OCI-LY1 (cell line): Measurements from ENCODE around the gene DDX10.

Source experiments
- H2AFZ ChIP-seq: fragments of 200-600 bp; sonication (generic), shearing (Covaris generic); 2 replicates; pipeline ENCODE4 v1.6.0; 2014; ENCODE audit warnings: antibody characterized with exemption, mild to moderate bottlenecking, low read length
- H3F3A ChIP-seq: fragments of 200-600 bp; sonication (generic), shearing (Covaris generic); 2 replicates; pipeline ENCODE4 v1.6.0; 2014; ENCODE audit warnings: mild to moderate bottlenecking, antibody characterized with exemption, low read length, moderate library complexity; ENCODE audit not compliant: insufficient read depth
- H3K27ac ChIP-seq: fragments of 200-600 bp; sonication (generic); 2 replicates; pipeline ENCODE4 v1.5.1; 2014; ENCODE audit warnings: low read length, mixed run types, mild to moderate bottlenecking, low read depth; ENCODE audit not compliant: poor library complexity, severe bottlenecking
- H3K27me3 ChIP-seq: fragments of 200-600 bp; sonication (generic); 2 replicates; pipeline ENCODE4 v1.6.0; 2014; ENCODE audit warnings: antibody characterized with exemption, mild to moderate bottlenecking, low read length, moderate library complexity; ENCODE audit not compliant: insufficient read depth
- H3K36me3 ChIP-seq: fragments of 200-600 bp; sonication (generic); 2 replicates; pipeline ENCODE4 v1.6.1; 2014; ENCODE audit warnings: mild to moderate bottlenecking, antibody characterized with exemption, low read length, moderate library complexity, mixed read lengths; ENCODE audit not compliant: insufficient read depth
- H3K4me1 ChIP-seq: fragments of 200-600 bp; sonication (generic); 2 replicates; pipeline ENCODE4 v1.5.1; 2014; ENCODE audit warnings: mild to moderate bottlenecking, low read length, moderate library complexity; ENCODE audit not compliant: insufficient read depth, severe bottlenecking
- H3K4me2 ChIP-seq: fragments of 200-600 bp; sonication (generic), shearing (Covaris generic); 2 replicates; pipeline ENCODE4 v1.6.1; 2014; ENCODE audit warnings: low read length
- H3K4me3 ChIP-seq: fragments of 200-600 bp; sonication (generic); 2 replicates; pipeline ENCODE4 v1.5.1; 2014; ENCODE audit warnings: low read length, low read depth, mild to moderate bottlenecking, mixed read lengths; ENCODE audit not compliant: poor library complexity, severe bottlenecking
- H3K79me2 ChIP-seq: fragments of 200-600 bp; shearing (Covaris generic); 2 replicates; pipeline ENCODE4 v1.6.1; 2016; ENCODE audit warnings: mixed run types, low read length, mixed read lengths; ENCODE audit not compliant: insufficient read depth
- H3K9ac ChIP-seq: fragments of 200-600 bp; sonication (generic), shearing (Covaris generic); 2 replicates; pipeline ENCODE4 v1.6.1; 2014; ENCODE audit warnings: mild to moderate bottlenecking, low read length, mixed read lengths
- H3K9me2 ChIP-seq: fragments of 200-600 bp; sonication (generic), shearing (Covaris generic); 2 replicates; pipeline ENCODE4 v1.6.1; 2014; ENCODE audit warnings: low read depth, mild to moderate bottlenecking, low read length, mixed read lengths
- H3K9me3 ChIP-seq: fragments of 200-600 bp; shearing (Covaris generic); 2 replicates; pipeline ENCODE4 v1.6.1; 2014; ENCODE audit warnings: low read length, mixed read lengths
- H4K20me1 ChIP-seq: fragments of 200-600 bp; sonication (generic), shearing (Covaris generic); 2 replicates; pipeline ENCODE4 v1.6.0; 2016; ENCODE audit warnings: mild to moderate bottlenecking, low read length; ENCODE audit not compliant: insufficient read depth
- CTCF ChIP-seq: fragments of 200-600 bp; sonication (generic), shearing (Covaris generic); IDR thresholded peaks from 2 replicates; pipeline ENCODE4 v1.5.1; 2017; ENCODE audit warnings: mild to moderate bottlenecking, antibody characterized with exemption, low read length, moderate library complexity, mixed read lengths
- EZH2 ChIP-seq: fragments of 200-600 bp; sonication (generic), shearing (Covaris generic); IDR thresholded peaks from 2 replicates; pipeline ENCODE4 v1.8.0; 2017; ENCODE audit warnings: borderline replicate concordance, mixed run types, mild to moderate bottlenecking, antibody characterized with exemption, low read length, moderate library complexity, mixed read lengths

The DDX10 gene

GRCh38 chr11:108645970-108646369 lies 18.9 kb upstream of the DDX10 start:
- no peaks in the 10 kb centered on the region for H3K9me3 ChIP-seq
- no peaks in the 10 kb centered on the region for H4K20me1 ChIP-seq
- H3K4me1 ChIP-seq, result no peaks in the 10 kb centered on the region
- no peaks in the 10 kb centered on the region for H3K27me3 ChIP-seq
- H3K27ac ChIP-seq, result no peak overlapping the region
- no peaks in the 10 kb centered on the region for H3K9me2 ChIP-seq
- H3K9ac ChIP-seq, result no peak overlapping the region
- TF ChIP-seq EZH2 (no peak), CTCF (no peak)
- no peaks in the 10 kb centered on the region for H3K36me3 ChIP-seq
- H3K4me3 ChIP-seq, result no peak overlapping the region
- H3K79me2 ChIP-seq, result no peaks in the 10 kb centered on the region
- H2AFZ ChIP-seq, result no peak overlapping the region
- no peaks in the 10 kb centered on the region for H3F3A ChIP-seq
- no peak overlapping the region for H3K4me2 ChIP-seq

DNA sequence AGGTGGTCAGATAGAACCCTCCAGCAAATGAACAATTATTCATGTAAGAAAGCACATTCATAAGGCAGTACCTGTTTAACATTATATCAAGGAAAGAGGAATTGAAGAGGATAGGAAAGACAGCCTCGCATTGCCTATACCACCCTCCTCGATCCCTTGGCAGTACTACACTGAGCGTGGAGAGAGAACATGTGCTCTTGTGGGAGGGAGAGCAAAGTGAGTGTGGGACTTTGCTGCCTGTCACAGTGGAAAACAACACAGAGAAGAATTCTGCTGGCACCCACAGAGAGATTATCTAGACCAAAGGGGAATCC lies 17.5 kb upstream of the DDX10 start:
- no peak overlapping the region for H3K4me2 ChIP-seq
- no peaks in the 10 kb centered on the region for H3F3A ChIP-seq

GRCh38 chr11:108647701-108648527 lies 17.0 kb upstream of the DDX10 start:
- Histone ChIP-seq H3F3A (no peaks in the 10 kb centered on the region), H3K4me3 (no peak overlapping the region), H3K27me3 (no peaks in the 10 kb centered on the region), H4K20me1 (no peaks in the 10 kb centered on the region), H3K79me2 (no peaks in the 10 kb centered on the region), H3K9ac (no peak overlapping the region), H3K9me2 (no peaks in the 10 kb centered on the region), H3K9me3 (no peaks in the 10 kb centered on the region), H3K4me2 (no peak overlapping the region), H3K27ac (no peak overlapping the region), H3K4me1 (no peaks in the 10 kb centered on the region), H2AFZ (no peak overlapping the region), H3K36me3 (no peaks in the 10 kb centered on the region)
- TF ChIP-seq EZH2 (no peak), CTCF (peak; percentile 94)

More for the DNA sequence above, 17.5 kb upstream of the DDX10 start:
- TF ChIP-seq CTCF (no peak), EZH2 (no peak)
- Histone ChIP-seq H4K20me1 (no peaks in the 10 kb centered on the region), H3K9ac (no peak overlapping the region), H3K4me1 (no peaks in the 10 kb centered on the region), H3K9me3 (no peaks in the 10 kb centered on the region), H3K9me2 (no peaks in the 10 kb centered on the region), H3K27ac (no peak overlapping the region), H3K4me3 (no peak overlapping the region), H3K79me2 (no peaks in the 10 kb centered on the region), H3K36me3 (no peaks in the 10 kb centered on the region), H2AFZ (no peak overlapping the region), H3K27me3 (no peaks in the 10 kb centered on the region)
